ENCODE data around the gene CAB39. TPM values are rescaled to one million over a fixed set of nuclear protein-coding genes. Genes with fewer than 3 reads are reported as not detected.

The CAB39 gene
- total and polyA plus RNA-seq, 2 experiments from 2014 or later, result 18.7 to 67.5 TPM

GRCh38 chr2:230793572-230794359 lies 81.1 kb downstream of the CAB39 start:
- ATAC-seq (no peak), DNase-seq (ENCODE audit: low spot score) (no peak)
- H3K36me3 Mint-ChIP-seq (ENCODE audit: low read depth), result peaks cover 49% of the 10 kb centered on the region

More at GRCh38 chr2:230793572-230794359, 81.1 kb downstream of the CAB39 start:
- Histone ChIP-seq H3K4me3 (no peak overlapping the region), H3K4me2 (no peak overlapping the region), H3K9me2 (ENCODE audit: insufficient read depth) (no peaks in the 10 kb centered on the region), H3F3A (replicated peaks; ENCODE audit: low read depth) (no peaks in the 10 kb centered on the region), H3K27me3 (ENCODE audit: insufficient read depth) (no peaks in the 10 kb centered on the region), H2AFZ (no peak overlapping the region), H3K27ac (ENCODE audit: low read depth) (peak overlapping the region; percentile 53), H3K79me2 (replicated peaks; ENCODE audit: insufficient read depth) (peaks cover 14% of the 10 kb centered on the region), H3K4me1 (ENCODE audit: insufficient read depth) (peaks cover 20% of the 10 kb centered on the region), H3K36me3 (ENCODE audit: insufficient read depth) (no peaks in the 10 kb centered on the region), H4K20me1 (replicated peaks; ENCODE audit: insufficient read depth) (no peaks in the 10 kb centered on the region)
- peak overlapping the region; percentile 82 for H3K27ac Mint-ChIP-seq
- peaks cover 6% of the 10 kb centered on the region; the same call in 2 of the 3 replicates for H3K9me3 Mint-ChIP-seq
- no peak overlapping the region for H3K4me3 Mint-ChIP-seq
- no peaks in the 10 kb centered on the region for H3K27me3 Mint-ChIP-seq (ENCODE audit: insufficient read depth, low read depth, poor library complexity)
- TF ChIP-seq CREB1 (CRISPR knock-in tag; IDR thresholded peaks at IDR 0.05; ENCODE audit: low read depth) (no peak), JUNB (IDR thresholded peaks at IDR 0.05; ENCODE audit: unreplicated experiment) (no peak), STAT1 (IDR thresholded peaks at IDR 0.05; ENCODE audit: unreplicated experiment) (no peak), EZH2phosphoT487 (IDR thresholded peaks at IDR 0.05; ENCODE audit: unreplicated experiment) (no peak), NANOG (IDR thresholded peaks at IDR 0.05; ENCODE audit: borderline replicate concordance) (no peak), EZH2 (IDR thresholded peaks at IDR 0.05; ENCODE audit: low read depth, unreplicated experiment) (no peak), ETS1 (IDR thresholded peaks at IDR 0.05) (no peak), ZNF114 (CRISPR knock-in tag; IDR thresholded peaks at IDR 0.05) (no peak), POLR2AphosphoS5 (IDR thresholded peaks at IDR 0.05; ENCODE audit: low read depth) (no peak), ZNF331 (CRISPR knock-in tag; IDR thresholded peaks at IDR 0.05; ENCODE audit: low read depth) (no peak), ZNF462 (CRISPR knock-in tag; IDR thresholded peaks at IDR 0.05) (no peak)
- TF ChIP-seq, protein P1, sequence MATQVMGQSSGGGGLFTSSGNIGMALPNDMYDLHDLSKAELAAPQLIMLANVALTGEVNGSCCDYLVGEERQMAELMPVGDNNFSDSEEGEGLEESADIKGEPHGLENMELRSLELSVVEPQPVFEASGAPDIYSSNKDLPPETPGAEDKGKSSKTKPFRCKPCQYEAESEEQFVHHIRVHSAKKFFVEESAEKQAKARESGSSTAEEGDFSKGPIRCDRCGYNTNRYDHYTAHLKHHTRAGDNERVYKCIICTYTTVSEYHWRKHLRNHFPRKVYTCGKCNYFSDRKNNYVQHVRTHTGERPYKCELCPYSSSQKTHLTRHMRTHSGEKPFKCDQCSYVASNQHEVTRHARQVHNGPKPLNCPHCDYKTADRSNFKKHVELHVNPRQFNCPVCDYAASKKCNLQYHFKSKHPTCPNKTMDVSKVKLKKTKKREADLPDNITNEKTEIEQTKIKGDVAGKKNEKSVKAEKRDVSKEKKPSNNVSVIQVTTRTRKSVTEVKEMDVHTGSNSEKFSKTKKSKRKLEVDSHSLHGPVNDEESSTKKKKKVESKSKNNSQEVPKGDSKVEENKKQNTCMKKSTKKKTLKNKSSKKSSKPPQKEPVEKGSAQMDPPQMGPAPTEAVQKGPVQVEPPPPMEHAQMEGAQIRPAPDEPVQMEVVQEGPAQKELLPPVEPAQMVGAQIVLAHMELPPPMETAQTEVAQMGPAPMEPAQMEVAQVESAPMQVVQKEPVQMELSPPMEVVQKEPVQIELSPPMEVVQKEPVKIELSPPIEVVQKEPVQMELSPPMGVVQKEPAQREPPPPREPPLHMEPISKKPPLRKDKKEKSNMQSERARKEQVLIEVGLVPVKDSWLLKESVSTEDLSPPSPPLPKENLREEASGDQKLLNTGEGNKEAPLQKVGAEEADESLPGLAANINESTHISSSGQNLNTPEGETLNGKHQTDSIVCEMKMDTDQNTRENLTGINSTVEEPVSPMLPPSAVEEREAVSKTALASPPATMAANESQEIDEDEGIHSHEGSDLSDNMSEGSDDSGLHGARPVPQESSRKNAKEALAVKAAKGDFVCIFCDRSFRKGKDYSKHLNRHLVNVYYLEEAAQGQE (IDR thresholded peaks at IDR 0.05; ENCODE audit: unreplicated experiment), result no peak
- TF ChIP-seq, protein P2, sequence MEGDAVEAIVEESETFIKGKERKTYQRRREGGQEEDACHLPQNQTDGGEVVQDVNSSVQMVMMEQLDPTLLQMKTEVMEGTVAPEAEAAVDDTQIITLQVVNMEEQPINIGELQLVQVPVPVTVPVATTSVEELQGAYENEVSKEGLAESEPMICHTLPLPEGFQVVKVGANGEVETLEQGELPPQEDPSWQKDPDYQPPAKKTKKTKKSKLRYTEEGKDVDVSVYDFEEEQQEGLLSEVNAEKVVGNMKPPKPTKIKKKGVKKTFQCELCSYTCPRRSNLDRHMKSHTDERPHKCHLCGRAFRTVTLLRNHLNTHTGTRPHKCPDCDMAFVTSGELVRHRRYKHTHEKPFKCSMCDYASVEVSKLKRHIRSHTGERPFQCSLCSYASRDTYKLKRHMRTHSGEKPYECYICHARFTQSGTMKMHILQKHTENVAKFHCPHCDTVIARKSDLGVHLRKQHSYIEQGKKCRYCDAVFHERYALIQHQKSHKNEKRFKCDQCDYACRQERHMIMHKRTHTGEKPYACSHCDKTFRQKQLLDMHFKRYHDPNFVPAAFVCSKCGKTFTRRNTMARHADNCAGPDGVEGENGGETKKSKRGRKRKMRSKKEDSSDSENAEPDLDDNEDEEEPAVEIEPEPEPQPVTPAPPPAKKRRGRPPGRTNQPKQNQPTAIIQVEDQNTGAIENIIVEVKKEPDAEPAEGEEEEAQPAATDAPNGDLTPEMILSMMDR (conservative IDR thresholded peaks at IDR 0.05; ENCODE audit: low read depth in 2 of 2), result no peak
- H3K4me1 Mint-ChIP-seq, result peaks cover 16% of the 10 kb centered on the region
